Measurements from ENCODE around the gene ECE2.

The ECE2 gene

GRCh38 chr3:184275961-184276910, at the start of gene ECE2:
Gene ECE2, plus strand, starts transcription at chr3:184276022. Its CDS starts 132 bp downstream, at chr3:184276154.
- no peak for DNase-seq (ENCODE audit: low read depth)

GRCh38 chr3:184227481-184227935, 48.3 kb upstream of the ECE2 start:
- DNase-seq (ENCODE audit: low read depth), result no peak

- no peak for DNase-seq (ENCODE audit: low read depth)
These were observed 47.3 kb upstream of the ECE2 start for GRCh38 chr3:184228376-184229137.

- DNase-seq (ENCODE audit: low read depth), result no peak
These were observed 46.3 kb upstream of the ECE2 start, which contains the start of gene VWA5B2 for GRCh38 chr3:184229394-184230080. Gene VWA5B2, plus strand, starts transcription at chr3:184229585. Its CDS starts 944 bp downstream, at chr3:184230529.

GRCh38 chr3:184230081-184230602, 45.7 kb upstream of the ECE2 start:
- DNase-seq (ENCODE audit: low read depth), result no peak

GRCh38 chr3:184230603-184231528, 45.0 kb upstream of the ECE2 start:
- DNase-seq (ENCODE audit: low read depth), result no peak

GRCh38 chr3:184231671-184232070, 44.2 kb upstream of the ECE2 start:
- no peak for DNase-seq (ENCODE audit: low read depth)

GRCh38 chr3:184233127-184233843, 42.5 kb upstream of the ECE2 start:
- DNase-seq (ENCODE audit: low read depth), result no peak

GRCh38 chr3:184234224-184234623, 41.6 kb upstream of the ECE2 start:
- peak; percentile 61 for DNase-seq (ENCODE audit: low read depth)

GRCh38 chr3:184234671-184235380, 41.0 kb upstream of the ECE2 start:
- no peak for DNase-seq (ENCODE audit: low read depth)

- DNase-seq (ENCODE audit: low read depth), result no peak
These were observed 40.3 kb upstream of the ECE2 start for GRCh38 chr3:184235381-184236032.

- DNase-seq (ENCODE audit: low read depth), result no peak
These were observed 39.8 kb upstream of the ECE2 start for GRCh38 chr3:184236033-184236410.

- no peak for DNase-seq (ENCODE audit: low read depth)
These were observed 39.2 kb upstream of the ECE2 start for GRCh38 chr3:184236636-184237035.

GRCh38 chr3:184237211-184237610, 38.6 kb upstream of the ECE2 start:
- DNase-seq (ENCODE audit: low read depth), result no peak

- DNase-seq (ENCODE audit: low read depth), result no peak
These were observed 38.0 kb upstream of the ECE2 start for GRCh38 chr3:184237807-184238206.

- no peak for DNase-seq (ENCODE audit: low read depth)
These were observed 37.5 kb upstream of the ECE2 start for GRCh38 chr3:184238246-184238818.

- DNase-seq (ENCODE audit: low read depth), result no peak
These were observed 36.6 kb upstream of the ECE2 start for GRCh38 chr3:184239221-184239620.

- DNase-seq (ENCODE audit: low read depth), result no peak
These were observed 36.1 kb upstream of the ECE2 start for GRCh38 chr3:184239708-184240107.
